ENCODE measurements around the gene GART. TPM values are rescaled to one million over a fixed set of nuclear protein-coding genes. Genes with fewer than 3 reads are reported as not detected.

GART gene
- total RNA-seq, 2 experiments from 2014 or later: 224 to 232 TPM

GRCh38 chr21:33493756-33494155 is 48.2 kb downstream of the GART start:
- no peaks in the 10 kb centered on the region for H3K9me3 Mint-ChIP-seq
- no peaks in the 10 kb centered on the region for H3K36me3 Mint-ChIP-seq (ENCODE audit: low read depth)
- H3K4me1 Mint-ChIP-seq (ENCODE audit: low read depth): peaks cover 10% of the 10 kb centered on the region
- DNase-seq (no peak), ATAC-seq (no peak)
- no peaks in the 10 kb centered on the region for H3K27me3 Mint-ChIP-seq
- H3K4me3 Mint-ChIP-seq: no peak overlapping the region
- POLR2A ChIA-PET: no interaction called here
- no peak overlapping the region for H3K27ac Mint-ChIP-seq
- intact Hi-C loops (cut with micrococcal nuclease): loop anchor here (5.0 kb wide), 1 partner anchor 49 kb away; the partner anchor contains the start of genes GART and SON
- TF ChIP-seq CTCF (IDR thresholded peaks at IDR 0.05): no peak
- CTCF ChIA-PET: no interaction called here

GRCh38 chr21:33492571-33492970 is 49.3 kb downstream of the GART start:
- peaks cover 10% of the 10 kb centered on the region for H3K4me1 Mint-ChIP-seq (ENCODE audit: low read depth)
- ATAC-seq (no peak), DNase-seq (no peak)
- H3K9me3 Mint-ChIP-seq: no peaks in the 10 kb centered on the region
- H3K27ac Mint-ChIP-seq: no peak overlapping the region
- no peaks in the 10 kb centered on the region for H3K27me3 Mint-ChIP-seq
- ChIA-PET POLR2A (no interaction called here), CTCF (no interaction called here)
- peak overlapping the region; percentile 21 for H3K4me3 Mint-ChIP-seq
- intact Hi-C loops (cut with micrococcal nuclease): loop anchor here (5.0 kb wide), 1 partner anchor 50 kb away; the partner anchor contains the start of genes GART and SON
- no peaks in the 10 kb centered on the region for H3K36me3 Mint-ChIP-seq (ENCODE audit: low read depth)
- no peak for TF ChIP-seq CTCF (IDR thresholded peaks at IDR 0.05)

GRCh38 chr21:33491373-33492102 is 50.4 kb downstream of the GART start, which contains the start of gene DNAJC28:
TSS of gene DNAJC28 (minus strand) at chr21:33491716. CDS start at chr21:33489393, 2,323 bp downstream.
- TF ChIP-seq CTCF (IDR thresholded peaks at IDR 0.05): no peak
- no peaks in the 10 kb centered on the region for H3K36me3 Mint-ChIP-seq (ENCODE audit: low read depth)
- H3K27ac Mint-ChIP-seq: peak within 1 kb of the TSS; percentile 88
- POLR2A ChIA-PET: interaction anchor here (0.8 to 1.6 kb wide), 7 partner anchors 10 to 98 kb away, joined by 3 to 16 read pairs (median 3); partner anchors contain the start of genes GART and TMEM50B
- CTCF ChIA-PET: interaction anchor here (0.9 to 1.5 kb wide), 4 partner anchors 12 to 144 kb away, joined by 4 to 6 read pairs (median 6); partner anchors contain the start of gene TMEM50B
- no peaks in the 10 kb centered on the region for H3K9me3 Mint-ChIP-seq
- intact Hi-C loops (cut with micrococcal nuclease): loop anchor here (5.0 kb wide), 1 partner anchor 51 kb away; the partner anchor contains the start of genes GART and SON
- ATAC-seq: peak; percentile 99
- H3K4me1 Mint-ChIP-seq (ENCODE audit: low read depth): peaks cover 10% of the 10 kb centered on the region
- no peaks in the 10 kb centered on the region for H3K27me3 Mint-ChIP-seq
- peak; percentile 97 for DNase-seq
- H3K4me3 Mint-ChIP-seq: peak within 1 kb of the TSS; percentile 78

GRCh38 chr21:33490991-33491372 is 50.9 kb downstream of the GART start:
- no peak for TF ChIP-seq CTCF (IDR thresholded peaks at IDR 0.05)
- intact Hi-C loops (cut with micrococcal nuclease): loop anchor here (5.0 kb wide), 1 partner anchor 51 kb away; the partner anchor contains the start of genes GART and SON

More at GRCh38 chr21:33490991-33491372, 50.9 kb downstream of the GART start:
- ChIA-PET CTCF (interaction anchor here (0.6 to 1.5 kb wide), 5 partner anchors 11 to 143 kb away, joined by 3 to 6 read pairs (median 6); partner anchors contain the start of gene TMEM50B), POLR2A (interaction anchor here (0.8 to 1.6 kb wide), 8 partner anchors 9 to 98 kb away, joined by 3 to 16 read pairs (median 3); partner anchors contain the start of genes GART and TMEM50B)
- H3K36me3 Mint-ChIP-seq (ENCODE audit: low read depth): no peaks in the 10 kb centered on the region
- DNase-seq (no peak), ATAC-seq (no peak)
- H3K4me1 Mint-ChIP-seq (ENCODE audit: low read depth): peaks cover 10% of the 10 kb centered on the region
- peak overlapping the region; percentile 79 for H3K27ac Mint-ChIP-seq
- H3K27me3 Mint-ChIP-seq: no peaks in the 10 kb centered on the region
- H3K9me3 Mint-ChIP-seq: no peaks in the 10 kb centered on the region
- H3K4me3 Mint-ChIP-seq: peak overlapping the region; percentile 78
